ENCODE measurements around the gene IL2RA.

The IL2RA gene

DNA sequence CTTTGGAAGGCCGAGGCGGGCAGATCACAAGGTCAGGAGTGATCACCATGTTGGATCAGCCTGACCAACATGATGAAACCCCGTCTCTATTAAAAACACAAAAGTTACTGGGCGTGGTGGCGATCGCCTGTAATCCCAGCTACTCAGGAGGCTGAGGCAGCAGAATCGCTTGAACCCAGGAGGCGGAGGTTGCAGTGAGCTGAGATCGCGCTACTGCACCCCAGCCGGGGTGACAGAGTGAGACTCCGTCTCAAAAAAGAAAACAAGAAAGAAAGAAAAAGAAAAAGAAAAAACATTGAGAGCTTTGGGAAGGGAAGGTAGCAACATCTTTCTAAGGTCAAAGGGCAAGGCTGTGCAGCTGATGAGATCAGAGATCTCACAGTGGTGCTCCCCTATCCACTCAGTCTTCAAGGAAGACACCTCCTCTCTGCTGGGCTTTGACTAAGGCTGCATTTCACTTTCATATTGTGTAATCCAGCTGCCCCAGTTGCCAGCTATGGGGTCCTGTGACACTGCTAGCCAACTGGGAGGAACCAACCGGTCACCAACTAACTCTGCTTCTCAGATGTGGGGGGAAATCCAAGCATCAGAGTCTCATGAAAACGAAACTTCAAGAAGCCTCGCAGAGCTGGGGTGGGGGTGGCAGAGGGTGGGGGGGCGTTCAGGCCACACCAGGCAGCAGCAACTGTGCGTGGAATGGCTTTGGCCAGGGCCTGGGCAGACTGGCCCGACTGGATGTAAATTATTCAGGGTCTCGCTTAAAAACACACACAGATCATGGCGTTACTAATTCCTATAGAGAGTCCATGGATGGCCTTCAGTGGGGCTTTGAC is 86.3 kb downstream of the IL2RA start:
- no peak for DNase-seq (ENCODE audit: low spot score)
- peaks cover 9 to 78% (median 36%) of the 10 kb centered on the region in 3 experiments for H3K27me3 ChIP-seq (ENCODE audit: control insufficient read depth in 3 of 3, insufficient read depth in 3 of 3, low read depth in 1 of 3, low read length in 3 of 3)

DNA sequence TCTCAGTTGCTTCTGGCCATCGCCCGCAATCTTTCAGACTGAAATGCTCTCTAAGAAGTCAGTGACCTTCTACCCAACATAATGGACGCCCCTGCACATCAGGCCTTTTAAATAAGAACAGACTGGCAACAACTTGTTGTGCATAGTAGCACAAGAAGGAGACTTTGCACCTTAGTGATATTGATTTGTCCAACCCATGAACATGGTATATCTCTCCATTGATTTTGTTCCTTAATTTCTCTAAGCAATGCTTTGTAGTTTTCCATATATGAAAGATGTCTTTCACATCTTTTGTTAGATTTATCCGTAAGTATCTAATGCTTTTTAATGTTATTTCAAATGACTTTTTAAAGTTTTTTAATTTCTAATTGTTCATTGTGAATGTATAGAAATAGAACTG is 89.1 kb downstream of the IL2RA start:
- H2BK15ac ChIP-seq (ENCODE audit: low read length) = no peak overlapping the region
- DNase-seq (ENCODE audit: low spot score) = no peak
- H3K36me3 ChIP-seq (replicated peaks in 1 of 2; ENCODE audit: control insufficient read depth in 2 of 2, insufficient read depth in 2 of 2, low read length in 2 of 2) = no peaks in the 10 kb centered on the region
- no peak overlapping the region for H3K23ac ChIP-seq (ENCODE audit: low read depth, low read length, poor library complexity)
- no peak overlapping the region for H3K9ac ChIP-seq (ENCODE audit: low read depth, low read length, poor library complexity)
- H3K9me3 ChIP-seq (replicated peaks in 1 of 2; ENCODE audit: control insufficient read depth in 2 of 2, insufficient read depth in 1 of 2, low read depth in 1 of 2, low read length in 2 of 2) = no peaks in the 10 kb centered on the region
- no peak overlapping the region for H3K27ac ChIP-seq (replicated peaks; ENCODE audit: low read length)
- WGBS, 2 donors (ENCODE audit: extremely low coverage in 2 of 2, insufficient read length in 2 of 2, insufficient replicate concordance in 1 of 2) = no CpG with 5 or more reads among the region's 4 CpGs
- H4K8ac ChIP-seq (ENCODE audit: low read depth, low read length) = no peak overlapping the region
- no peak overlapping the region for H3K14ac ChIP-seq (ENCODE audit: low read length)
- H2AFZ ChIP-seq (ENCODE audit: low read length) = no peak overlapping the region
- H3K79me1 ChIP-seq (ENCODE audit: low read depth, low read length) = no peaks in the 10 kb centered on the region
- no peak overlapping the region for H2AK5ac ChIP-seq (ENCODE audit: low read depth, low read length)
- H3K4ac ChIP-seq (ENCODE audit: low read length) = no peak overlapping the region
- H2BK120ac ChIP-seq (ENCODE audit: low read depth, low read length) = no peak overlapping the region
- no peak overlapping the region for H2BK12ac ChIP-seq (ENCODE audit: low read length)
- no peak overlapping the region for H4K91ac ChIP-seq (ENCODE audit: low read depth, low read length, poor library complexity)
- no peak overlapping the region for H2BK5ac ChIP-seq (ENCODE audit: low read length)
- no peak overlapping the region for H3K18ac ChIP-seq (ENCODE audit: low read length)
- H3K4me2 ChIP-seq (ENCODE audit: insufficient read depth, low read length, poor library complexity, severe bottlenecking) = no peak overlapping the region
- peaks cover 7 to 51% (median 25%) of the 10 kb centered on the region in 3 experiments for H3K27me3 ChIP-seq (ENCODE audit: control insufficient read depth in 3 of 3, insufficient read depth in 3 of 3, low read depth in 1 of 3, low read length in 3 of 3)
- H3K4me3 ChIP-seq (ENCODE audit: low read length in 2 of 2) = no peak overlapping the region
- H3K4me1 ChIP-seq (ENCODE audit: control insufficient read depth in 2 of 2, insufficient read depth in 1 of 2, low read depth in 1 of 2, low read length in 2 of 2) = peaks cover 3 to 6% of the 10 kb centered on the region in 2 donors

More for the DNA sequence above, 86.3 kb downstream of the IL2RA start:
- no peak overlapping the region for H4K8ac ChIP-seq (ENCODE audit: low read depth, low read length)
- H2BK5ac ChIP-seq (ENCODE audit: low read length) = no peak overlapping the region
- H3K27ac ChIP-seq (replicated peaks; ENCODE audit: low read length) = no peak overlapping the region
- no peak overlapping the region for H3K9ac ChIP-seq (ENCODE audit: low read depth, low read length, poor library complexity)
- no CpG with 5 or more reads among the region's 20 CpGs for WGBS, 2 donors (ENCODE audit: extremely low coverage in 2 of 2, insufficient read length in 2 of 2, insufficient replicate concordance in 1 of 2)
- no peak overlapping the region for H2AK5ac ChIP-seq (ENCODE audit: low read depth, low read length)
- H3K36me3 ChIP-seq (replicated peaks in 1 of 2; ENCODE audit: control insufficient read depth in 2 of 2, insufficient read depth in 2 of 2, low read length in 2 of 2) = no peaks in the 10 kb centered on the region
- no peak overlapping the region for H3K4me2 ChIP-seq (ENCODE audit: insufficient read depth, low read length, poor library complexity, severe bottlenecking)
- H2BK12ac ChIP-seq (ENCODE audit: low read length) = no peak overlapping the region
- H3K9me3 ChIP-seq (replicated peaks in 1 of 2; ENCODE audit: control insufficient read depth in 2 of 2, insufficient read depth in 1 of 2, low read depth in 1 of 2, low read length in 2 of 2) = no peaks in the 10 kb centered on the region
- H3K23ac ChIP-seq (ENCODE audit: low read depth, low read length, poor library complexity) = no peak overlapping the region
- no peak overlapping the region for H2AFZ ChIP-seq (ENCODE audit: low read length)
- no peak overlapping the region for H4K91ac ChIP-seq (ENCODE audit: low read depth, low read length, poor library complexity)
- no peak overlapping the region for H2BK15ac ChIP-seq (ENCODE audit: low read length)
- H3K4ac ChIP-seq (ENCODE audit: low read length) = no peak overlapping the region
- H3K79me1 ChIP-seq (ENCODE audit: low read depth, low read length) = no peaks in the 10 kb centered on the region
- no peak overlapping the region for H3K4me3 ChIP-seq (ENCODE audit: low read length in 2 of 2)
- H3K4me1 ChIP-seq (ENCODE audit: control insufficient read depth in 2 of 2, insufficient read depth in 1 of 2, low read depth in 1 of 2, low read length in 2 of 2) = peaks cover 0 to 4% of the 10 kb centered on the region in 2 donors
- no peak overlapping the region for H3K18ac ChIP-seq (ENCODE audit: low read length)
- H2BK120ac ChIP-seq (ENCODE audit: low read depth, low read length) = no peak overlapping the region
- no peak overlapping the region for H3K14ac ChIP-seq (ENCODE audit: low read length)

DNA sequence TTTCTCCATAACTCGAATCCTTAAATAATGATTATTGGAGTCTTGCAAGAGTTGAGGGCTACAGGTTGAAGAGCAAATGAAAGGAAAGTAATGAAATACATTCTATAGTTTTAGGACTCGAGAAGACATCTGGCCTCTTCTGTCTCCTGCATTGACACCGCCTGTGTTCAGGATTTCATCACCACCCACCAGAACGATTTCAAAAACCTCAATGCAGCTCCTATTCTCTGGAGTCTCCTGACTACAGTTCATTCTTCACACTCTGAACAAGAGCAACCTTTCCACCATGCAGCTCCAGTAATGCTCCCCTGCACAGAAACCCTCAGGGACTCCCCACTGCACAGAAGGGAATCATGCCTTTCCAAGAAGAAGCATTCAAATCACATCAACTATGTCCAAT is 90.3 kb downstream of the IL2RA start:
- H2BK15ac ChIP-seq (ENCODE audit: low read length) = no peak overlapping the region
- no peak overlapping the region for H3K23ac ChIP-seq (ENCODE audit: low read depth, low read length, poor library complexity)
- no peak overlapping the region for H2BK5ac ChIP-seq (ENCODE audit: low read length)
- no peak overlapping the region for H3K27ac ChIP-seq (replicated peaks; ENCODE audit: low read length)
- no peak overlapping the region for H2BK12ac ChIP-seq (ENCODE audit: low read length)
- H3K14ac ChIP-seq (ENCODE audit: low read length) = no peak overlapping the region
- no peak for DNase-seq (ENCODE audit: low spot score)
- no peaks in the 10 kb centered on the region for H3K36me3 ChIP-seq (replicated peaks in 1 of 2; ENCODE audit: control insufficient read depth in 2 of 2, insufficient read depth in 2 of 2, low read length in 2 of 2)
- H3K9ac ChIP-seq (ENCODE audit: low read depth, low read length, poor library complexity) = no peak overlapping the region
- H2AFZ ChIP-seq (ENCODE audit: low read length) = no peak overlapping the region
- no peaks in the 10 kb centered on the region for H3K9me3 ChIP-seq (replicated peaks in 1 of 2; ENCODE audit: control insufficient read depth in 2 of 2, insufficient read depth in 1 of 2, low read depth in 1 of 2, low read length in 2 of 2)
- no peak overlapping the region for H3K4me2 ChIP-seq (ENCODE audit: insufficient read depth, low read length, poor library complexity, severe bottlenecking)
- H4K91ac ChIP-seq (ENCODE audit: low read depth, low read length, poor library complexity) = no peak overlapping the region
- no peak overlapping the region for H4K8ac ChIP-seq (ENCODE audit: low read depth, low read length)
- H3K27me3 ChIP-seq (ENCODE audit: control insufficient read depth in 3 of 3, insufficient read depth in 3 of 3, low read depth in 1 of 3, low read length in 3 of 3) = peaks cover 0 to 41% (median 14%) of the 10 kb centered on the region in 3 experiments
- H3K4ac ChIP-seq (ENCODE audit: low read length) = no peak overlapping the region
- no peak overlapping the region for H3K18ac ChIP-seq (ENCODE audit: low read length)
- H3K79me1 ChIP-seq (ENCODE audit: low read depth, low read length) = no peaks in the 10 kb centered on the region
- WGBS, 2 donors (ENCODE audit: extremely low coverage in 2 of 2, insufficient read length in 2 of 2, insufficient replicate concordance in 1 of 2) = no CpG with 5 or more reads among the region's 4 CpGs
- H3K4me3 ChIP-seq (ENCODE audit: low read length in 2 of 2) = no peak overlapping the region
- no peak overlapping the region for H2BK120ac ChIP-seq (ENCODE audit: low read depth, low read length)
- no peak overlapping the region for H2AK5ac ChIP-seq (ENCODE audit: low read depth, low read length)
- peaks cover 3 to 4% of the 10 kb centered on the region in 2 donors for H3K4me1 ChIP-seq (ENCODE audit: control insufficient read depth in 2 of 2, insufficient read depth in 1 of 2, low read depth in 1 of 2, low read length in 2 of 2)

DNA sequence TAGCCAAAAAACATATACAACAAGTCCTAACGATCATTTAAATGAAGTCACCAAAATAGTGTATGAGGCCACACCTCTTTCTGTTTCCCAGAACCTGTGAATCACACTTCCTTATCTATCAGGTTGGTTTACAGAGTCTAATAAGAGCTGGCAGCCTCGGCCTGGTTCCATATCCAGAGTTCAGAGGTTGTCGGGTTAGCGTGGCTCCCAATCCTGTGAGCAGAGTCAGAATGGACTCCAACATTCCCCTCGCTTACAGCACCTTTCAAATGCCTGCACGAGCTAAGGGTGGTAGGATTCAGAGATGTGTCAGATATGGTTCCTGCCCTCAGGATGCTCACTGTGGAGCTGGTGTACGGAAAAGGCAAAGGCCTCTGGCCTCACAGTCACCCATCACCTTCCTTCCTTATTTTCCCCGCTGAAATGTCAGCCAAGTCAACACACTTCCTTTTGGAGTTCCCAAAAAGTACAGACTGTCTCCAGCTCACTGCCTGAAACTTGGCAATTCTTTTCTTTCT is 90.8 kb downstream of the IL2RA start:
- no peak overlapping the region for H2BK15ac ChIP-seq (ENCODE audit: low read length)
- no peak overlapping the region for H2AFZ ChIP-seq (ENCODE audit: low read length)
- no peak overlapping the region for H2BK12ac ChIP-seq (ENCODE audit: low read length)
- WGBS, 2 donors (ENCODE audit: extremely low coverage in 2 of 2, insufficient read length in 2 of 2, insufficient replicate concordance in 1 of 2) = no CpG with 5 or more reads among the region's 8 CpGs
- no peak overlapping the region for H3K14ac ChIP-seq (ENCODE audit: low read length)
- no peak overlapping the region for H3K27ac ChIP-seq (replicated peaks; ENCODE audit: low read length)
- H3K9me3 ChIP-seq (replicated peaks in 1 of 2; ENCODE audit: control insufficient read depth in 2 of 2, insufficient read depth in 1 of 2, low read depth in 1 of 2, low read length in 2 of 2) = no peaks in the 10 kb centered on the region
- peaks cover 2 to 3% of the 10 kb centered on the region in 2 donors for H3K4me1 ChIP-seq (ENCODE audit: control insufficient read depth in 2 of 2, insufficient read depth in 1 of 2, low read depth in 1 of 2, low read length in 2 of 2)
- H4K8ac ChIP-seq (ENCODE audit: low read depth, low read length) = no peak overlapping the region
- H3K4me3 ChIP-seq (ENCODE audit: low read length in 2 of 2) = no peak overlapping the region
- no peaks in the 10 kb centered on the region for H3K79me1 ChIP-seq (ENCODE audit: low read depth, low read length)
- H3K4ac ChIP-seq (ENCODE audit: low read length) = no peak overlapping the region
- no peaks in the 10 kb centered on the region for H3K36me3 ChIP-seq (replicated peaks in 1 of 2; ENCODE audit: control insufficient read depth in 2 of 2, insufficient read depth in 2 of 2, low read length in 2 of 2)
- no peak overlapping the region for H3K23ac ChIP-seq (ENCODE audit: low read depth, low read length, poor library complexity)
- H2BK5ac ChIP-seq (ENCODE audit: low read length) = no peak overlapping the region
- no peak overlapping the region for H3K4me2 ChIP-seq (ENCODE audit: insufficient read depth, low read length, poor library complexity, severe bottlenecking)
- no peak overlapping the region for H2BK120ac ChIP-seq (ENCODE audit: low read depth, low read length)
- DNase-seq (ENCODE audit: low spot score) = no peak
- no peak overlapping the region for H3K18ac ChIP-seq (ENCODE audit: low read length)
- no peak overlapping the region for H2AK5ac ChIP-seq (ENCODE audit: low read depth, low read length)
- no peak overlapping the region for H3K9ac ChIP-seq (ENCODE audit: low read depth, low read length, poor library complexity)
- no peak overlapping the region for H4K91ac ChIP-seq (ENCODE audit: low read depth, low read length, poor library complexity)
- H3K27me3 ChIP-seq (ENCODE audit: control insufficient read depth in 3 of 3, insufficient read depth in 3 of 3, low read depth in 1 of 3, low read length in 3 of 3) = peaks cover 0 to 35% (median 8%) of the 10 kb centered on the region in 3 experiments
